Duodenal mucosa (tissue), 2 donors: ENCODE measurements around the gene SALL1.

Source experiments
- H3K27ac ChIP-seq: one replicate; pipeline ENCODE4 v1.7.0; 2013; ENCODE audit warnings: low read depth, low read length
- H3K27me3 ChIP-seq, 2 donors: one replicate each; pipeline ENCODE4 v1.7.0; 2013; ENCODE audit warnings: low read length in 2 of 2, control low read depth in 1 of 2; ENCODE audit not compliant: insufficient read depth in 2 of 2, control insufficient read depth in 1 of 2
- H3K36me3 ChIP-seq, 2 donors: one replicate each; pipeline ENCODE4 v1.7.0; 2013; ENCODE audit warnings: low read length in 2 of 2, control low read depth in 1 of 2; ENCODE audit not compliant: insufficient read depth in 2 of 2, control insufficient read depth in 1 of 2
- H3K4me1 ChIP-seq, 2 donors: one replicate each; pipeline ENCODE4 v1.7.0; 2013; ENCODE audit warnings: low read length in 2 of 2, control low read depth in 1 of 2; ENCODE audit not compliant: insufficient read depth in 2 of 2, control insufficient read depth in 1 of 2
- H3K4me3 ChIP-seq, 2 donors: one replicate each; pipeline ENCODE4 v1.7.0; 2013; ENCODE audit warnings: low read length in 2 of 2, low read depth in 1 of 2
- H3K9ac ChIP-seq, 2 donors: one replicate each; pipeline ENCODE4 v1.7.0; 2013; ENCODE audit warnings: low read length in 2 of 2, low read depth in 1 of 2
- H3K9me3 ChIP-seq, 2 donors: one replicate each; pipeline ENCODE4 v1.7.0; 2013; ENCODE audit warnings: low read length in 2 of 2, control low read depth in 1 of 2; ENCODE audit not compliant: control insufficient read depth in 1 of 2

SALL1 gene

DNA sequence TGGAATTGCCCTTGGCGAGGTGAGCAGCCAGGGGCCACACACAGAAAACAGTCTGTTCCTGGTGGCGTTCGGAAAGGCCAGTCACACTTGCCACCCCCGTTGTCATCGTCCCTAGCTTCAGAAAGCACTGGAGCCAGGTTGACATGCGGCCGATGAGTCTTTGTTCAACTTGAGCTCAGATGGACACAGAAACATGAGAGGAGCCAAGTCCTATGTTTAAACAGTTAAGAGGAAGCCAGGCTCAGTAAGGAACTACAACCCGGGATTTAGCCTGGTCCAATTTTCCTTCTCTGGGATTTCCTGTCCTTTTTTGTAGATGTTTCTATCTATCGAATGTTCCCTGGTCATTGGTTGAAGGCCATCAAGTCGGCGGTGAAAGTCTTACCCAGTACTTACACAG, 19.5 kb downstream of the SALL1 start:
- Histone ChIP-seq H3K9ac (no peak overlapping the region), H3K4me3 (no peak overlapping the region), H3K27me3 (peaks cover 15 to 21% of the 10 kb centered on the region in 2 donors), H3K36me3 (no peaks in the 10 kb centered on the region), H3K4me1 (no peaks in the 10 kb centered on the region), H3K9me3 (no peaks in the 10 kb centered on the region), H3K27ac (no peak overlapping the region)

GRCh38 chr16:51129105-51129504, 22.0 kb downstream of the SALL1 start:
- Histone ChIP-seq H3K9me3 (no peaks in the 10 kb centered on the region), H3K27ac (no peak overlapping the region), H3K4me1 (no peaks in the 10 kb centered on the region), H3K36me3 (no peaks in the 10 kb centered on the region), H3K27me3 (peaks cover 6 to 8% of the 10 kb centered on the region in 2 donors), H3K4me3 (no peak overlapping the region), H3K9ac (no peak overlapping the region)

GRCh38 chr16:51125992-51126391, 25.1 kb downstream of the SALL1 start:
- Histone ChIP-seq H3K4me3 (no peak overlapping the region), H3K36me3 (no peaks in the 10 kb centered on the region), H3K9me3 (no peaks in the 10 kb centered on the region), H3K9ac (no peak overlapping the region), H3K4me1 (no peaks in the 10 kb centered on the region), H3K27me3 (peaks cover 0 to 2% of the 10 kb centered on the region in 2 donors), H3K27ac (no peak overlapping the region)

- H3K4me1 ChIP-seq, result peaks cover 9 to 10% of the 10 kb centered on the region in 2 donors
- no peaks in the 10 kb centered on the region for H3K9me3 ChIP-seq
- no peak overlapping the region for H3K9ac ChIP-seq
- H3K27me3 ChIP-seq, result peaks cover 0 to 2% of the 10 kb centered on the region in 2 donors
- no peak overlapping the region for H3K27ac ChIP-seq
- H3K4me3 ChIP-seq, result no peak overlapping the region
- H3K36me3 ChIP-seq, result no peaks in the 10 kb centered on the region
These were observed 26.2 kb downstream of the SALL1 start for GRCh38 chr16:51124896-51125295.

- Histone ChIP-seq H3K4me1 (peaks cover 9 to 17% of the 10 kb centered on the region in 2 donors), H3K9ac (no peak overlapping the region), H3K27me3 (peaks cover 0 to 1% of the 10 kb centered on the region in 2 donors), H3K27ac (no peak overlapping the region), H3K36me3 (no peaks in the 10 kb centered on the region), H3K4me3 (no peak overlapping the region), H3K9me3 (no peaks in the 10 kb centered on the region)
These were observed 29.2 kb downstream of the SALL1 start for GRCh38 chr16:51121850-51122249.

DNA sequence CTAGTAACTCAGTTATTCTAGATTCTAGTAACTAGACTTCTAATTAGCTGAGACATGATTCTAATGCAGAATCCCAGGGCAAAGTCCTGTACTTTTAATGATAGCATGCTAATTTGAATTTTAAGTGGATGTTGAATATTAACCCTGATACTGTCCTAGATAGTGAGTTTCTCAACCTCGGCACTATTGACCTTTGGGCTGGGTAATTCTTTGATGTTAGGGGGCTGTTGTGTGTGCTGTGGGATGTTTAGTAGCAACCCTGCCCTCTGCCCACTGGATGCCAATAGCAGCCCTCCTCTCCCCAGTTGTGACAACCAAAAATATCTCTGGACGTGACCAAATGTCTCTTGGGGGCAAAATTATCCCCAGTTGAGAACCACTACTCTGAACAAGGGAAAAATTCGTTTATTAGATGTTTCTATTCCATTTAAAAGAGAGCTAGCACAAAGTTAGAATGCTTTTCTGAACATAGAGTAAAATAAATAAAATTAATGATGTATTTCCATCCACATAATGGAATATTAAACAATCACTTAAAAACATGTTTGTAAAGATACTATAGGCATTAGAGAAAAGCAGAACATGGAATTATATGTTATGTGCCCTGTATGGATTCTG, 30.2 kb downstream of the SALL1 start:
- Histone ChIP-seq H3K4me3 (no peak overlapping the region), H3K9me3 (no peaks in the 10 kb centered on the region), H3K27ac (no peak overlapping the region), H3K4me1 (peaks cover 9 to 17% of the 10 kb centered on the region in 2 donors), H3K36me3 (no peaks in the 10 kb centered on the region), H3K9ac (no peak overlapping the region), H3K27me3 (no peaks in the 10 kb centered on the region)

- Histone ChIP-seq H3K9ac (no peak overlapping the region), H3K9me3 (no peaks in the 10 kb centered on the region), H3K4me3 (no peak overlapping the region), H3K27me3 (peaks cover 0 to 2% of the 10 kb centered on the region in 2 donors), H3K27ac (no peak overlapping the region), H3K4me1 (peaks cover 9 to 17% of the 10 kb centered on the region in 2 donors), H3K36me3 (no peaks in the 10 kb centered on the region)
These were observed 30.9 kb downstream of the SALL1 start for GRCh38 chr16:51119973-51120729.

GRCh38 chr16:51119556-51119955, 31.5 kb downstream of the SALL1 start:
- Histone ChIP-seq H3K27ac (no peak overlapping the region), H3K27me3 (peaks cover 4 to 8% of the 10 kb centered on the region in 2 donors), H3K9ac (no peak overlapping the region), H3K9me3 (no peaks in the 10 kb centered on the region), H3K4me1 (peaks cover 9 to 17% of the 10 kb centered on the region in 2 donors), H3K4me3 (no peak overlapping the region), H3K36me3 (no peaks in the 10 kb centered on the region)

- no peaks in the 10 kb centered on the region for H3K36me3 ChIP-seq
- H3K4me3 ChIP-seq, result no peak overlapping the region
- H3K9ac ChIP-seq, result no peak overlapping the region
- H3K27me3 ChIP-seq, result peaks cover 7 to 37% of the 10 kb centered on the region in 2 donors
- peaks cover 9 to 17% of the 10 kb centered on the region in 2 donors for H3K4me1 ChIP-seq
- H3K27ac ChIP-seq, result no peak overlapping the region
- no peaks in the 10 kb centered on the region for H3K9me3 ChIP-seq
These were observed 34.7 kb downstream of the SALL1 start for GRCh38 chr16:51116353-51116752.

- H3K27me3 ChIP-seq, result peaks cover 15 to 44% of the 10 kb centered on the region in 2 donors
- no peaks in the 10 kb centered on the region for H3K36me3 ChIP-seq
- no peak overlapping the region for H3K4me3 ChIP-seq
- H3K9ac ChIP-seq, result no peak overlapping the region
- no peaks in the 10 kb centered on the region for H3K9me3 ChIP-seq
- peaks cover 0 to 2% of the 10 kb centered on the region in 2 donors for H3K4me1 ChIP-seq
- no peak overlapping the region for H3K27ac ChIP-seq
These were observed 36.7 kb downstream of the SALL1 start for GRCh38 chr16:51114382-51114781.
